Ovary (tissue), 3 donors: ENCODE results near the gene CCDC137.

ENCODE experiments used
- CTCF ChIP-seq, 3 donors: fragments of 450-650 bp in 2 of 3; fragments of 200-600 bp in 1 of 3; IDR thresholded peaks; one replicate each; pipeline versions ENCODE4 v1.5.1 to v1.8.0; 2016 to 2022; ENCODE audit warnings: antibody characterized with exemption in 3 of 3, mild to moderate bottlenecking in 1 of 3
- EP300 ChIP-seq: sonication (generic); formaldehyde crosslinking; IDR thresholded peaks from one replicate; pipeline ENCODE4 v1.6.1; 2017; ENCODE audit warnings: antibody characterized with exemption
- POLR2A ChIP-seq: fragments of 450-650 bp; IDR thresholded peaks from one replicate; pipeline ENCODE4 v1.6.1; 2017; ENCODE audit warnings: antibody characterized with exemption, mild to moderate bottlenecking, moderate library complexity
- donor health status: DM: no; HTN: no; CAD: no.

- no peak for TF ChIP-seq POLR2A
- TF ChIP-seq CTCF (IDR thresholded peaks at IDR 0.05): no peak
- no peak for TF ChIP-seq EP300
These were observed 27.1 kb downstream of the CCDC137 start for GRCh38 chr17:81693509-81694210.
